Immature natural killer cell (primary cell): Measurements from ENCODE around the gene ZNF768. TPM values are rescaled to one million over a fixed set of nuclear protein-coding genes. Genes with fewer than 3 reads are reported as not detected.
"Not testable (repeated sequence)": the region's sequence is repeated elsewhere in the genome, so short reads cannot be mapped to it uniquely, and the experiment has no call there.

Experiments used
- DNase-seq, 3 donors: peaks; one replicate each; pipeline ENCODE4 v3.0.0; 2022; ENCODE audit warnings: mixed read lengths in 1 of 3
- H3K27ac Mint-ChIP-seq, 6 donors: one replicate each; pipeline ENCODE4 v1.8.0; 2020; ENCODE audit warnings: mixed read lengths in 6 of 6, mild to moderate bottlenecking in 5 of 6, inconsistent platforms in 4 of 6, moderate library complexity in 3 of 6
- H3K27me3 Mint-ChIP-seq, 3 donors: one replicate each; pipeline ENCODE4 v1.8.0; 2020 to 2021; ENCODE audit warnings: low read depth in 3 of 3, mild to moderate bottlenecking in 3 of 3, mixed read lengths in 3 of 3, moderate library complexity in 3 of 3, inconsistent platforms in 1 of 3
- H3K36me3 Mint-ChIP-seq, 3 donors: one replicate each; pipeline ENCODE4 v1.8.0; 2020; ENCODE audit warnings: mixed read lengths in 3 of 3, inconsistent platforms in 2 of 3, mild to moderate bottlenecking in 2 of 3
- H3K4me1 Mint-ChIP-seq, 2 donors: one replicate each; pipeline ENCODE4 v1.8.0; 2020; ENCODE audit warnings: inconsistent platforms in 2 of 2, mild to moderate bottlenecking in 2 of 2, mixed read lengths in 2 of 2, moderate library complexity in 1 of 2
- H3K4me3 Mint-ChIP-seq, 5 donors: one replicate each; pipeline ENCODE4 v1.8.0; 2020; ENCODE audit warnings: mild to moderate bottlenecking in 5 of 5, mixed read lengths in 5 of 5, inconsistent platforms in 3 of 5, moderate library complexity in 3 of 5
- H3K9me3 Mint-ChIP-seq, 6 donors: one replicate each; pipeline ENCODE4 v1.8.0; 2020; ENCODE audit warnings: mild to moderate bottlenecking in 6 of 6, mixed read lengths in 6 of 6, inconsistent platforms in 4 of 6, moderate library complexity in 3 of 6
- polyA plus RNA-seq, 3 donors: library from polyadenylated mRNA; unstranded; fragments of 300-500 nt; fragmentation: Illumina TruSeq; gene quantifications; one replicate each; pipeline ENCODE4 v1.2.3, GENCODE V29; 2021

ZNF768 gene
- polyA plus RNA-seq, 3 donors from 2014 or later, result 0.15 to 1.7 (median 1.3) TPM

DNA sequence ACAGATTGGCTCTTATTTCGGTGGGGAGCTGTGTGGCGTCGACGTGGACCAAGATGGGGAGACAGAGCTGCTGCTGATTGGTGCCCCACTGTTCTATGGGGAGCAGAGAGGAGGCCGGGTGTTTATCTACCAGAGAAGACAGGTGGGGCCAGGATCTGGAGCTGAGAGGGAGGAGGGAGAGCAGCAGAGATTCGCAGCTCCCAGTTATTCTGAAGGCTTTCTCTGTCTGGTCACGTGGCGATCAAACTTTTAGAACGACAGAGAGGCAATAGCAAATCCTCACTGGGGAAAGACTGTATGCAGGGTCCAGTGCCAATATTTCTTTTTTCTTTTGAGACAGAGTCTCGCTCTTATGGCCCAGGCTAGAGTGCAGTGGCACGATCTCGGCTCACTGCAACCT, 31.7 kb downstream of the ZNF768 start:
- Mint-ChIP-seq H3K27ac (peak overlapping the region in 3 of 6 donors; percentile 59 to 67 (median 62)), H3K36me3 (peaks cover 20 to 37% (median 26%) of the 10 kb centered on the region in 3 donors), H3K4me3 (no peak overlapping the region), H3K27me3 (peaks cover 0 to 3% (median 0%) of the 10 kb centered on the region in 3 donors), H3K4me1 (peaks cover 26 to 32% of the 10 kb centered on the region in 2 donors), H3K9me3 (no peaks in the 10 kb centered on the region)
- DNase-seq, result no peak

- peaks cover 29 to 34% of the 10 kb centered on the region in 2 donors for H3K4me1 Mint-ChIP-seq
- peaks cover 0 to 2% (median 0%) of the 10 kb centered on the region in 3 donors for H3K27me3 Mint-ChIP-seq
- H3K36me3 Mint-ChIP-seq, result peaks cover 26 to 39% (median 28%) of the 10 kb centered on the region in 3 donors
- DNase-seq, result no peak
- H3K9me3 Mint-ChIP-seq, result no peaks in the 10 kb centered on the region
- no peak overlapping the region for H3K4me3 Mint-ChIP-seq
- peak overlapping the region in 3 of 6 donors; percentile 56 to 62 (median 61) for H3K27ac Mint-ChIP-seq
Measured at GRCh38 chr16:30493941-30494488, 32.4 kb downstream of the ZNF768 start.

DNA sequence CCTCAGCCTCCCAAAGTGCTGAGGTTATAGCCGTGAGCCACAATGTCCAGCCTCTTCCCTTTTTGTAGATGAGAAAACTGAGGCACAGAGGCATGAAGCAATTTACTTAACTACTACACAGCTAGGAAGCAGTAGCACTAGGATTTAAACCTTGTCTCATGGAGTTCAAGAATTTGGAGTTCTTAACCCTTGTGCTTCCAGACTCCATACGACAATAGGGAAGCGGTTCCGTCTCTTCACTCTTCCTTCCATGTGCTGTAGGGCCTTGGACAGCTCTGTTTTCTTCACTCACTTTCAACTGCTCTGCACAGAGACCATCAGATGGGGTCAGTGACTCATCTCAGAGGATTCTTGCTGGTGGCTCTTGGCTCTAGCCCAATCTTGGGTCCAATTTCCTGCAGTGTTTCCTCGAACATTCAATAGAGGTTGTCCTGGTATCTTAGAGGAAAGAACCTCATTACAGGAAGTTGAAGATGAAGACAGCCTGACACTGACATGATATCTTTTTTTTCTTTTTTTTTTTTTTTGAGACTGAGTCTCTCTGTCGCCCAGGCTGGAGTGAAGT, 34.5 kb downstream of the ZNF768 start:
- peaks cover 0 to 2% (median 0%) of the 10 kb centered on the region in 3 donors for H3K27me3 Mint-ChIP-seq
- peaks cover 33 to 48% (median 36%) of the 10 kb centered on the region in 3 donors for H3K36me3 Mint-ChIP-seq
- DNase-seq, result no peak

DNA sequence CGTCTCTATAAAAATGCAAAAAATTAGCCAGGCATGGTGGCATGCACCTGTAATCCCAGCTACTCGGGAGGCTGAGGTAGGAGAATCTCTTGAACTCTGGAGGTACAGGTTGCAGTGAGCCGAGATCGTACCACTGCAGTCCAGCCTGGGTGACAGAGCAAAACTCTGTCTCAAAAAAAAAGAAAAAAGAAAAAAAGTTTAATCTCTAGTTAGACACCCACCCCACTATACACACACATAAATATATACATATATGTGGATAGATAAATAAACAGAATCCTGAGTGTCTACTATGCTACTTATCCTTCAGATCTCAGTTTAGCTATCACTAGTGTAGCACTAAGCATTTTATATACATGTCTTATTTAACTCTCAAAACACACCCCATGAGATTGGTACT, 35.1 kb downstream of the ZNF768 start:
- Mint-ChIP-seq H3K4me3 (no peak overlapping the region), H3K27ac (peak overlapping the region in 5 of 6 donors; percentile 9 to 90 (median 75)), H3K27me3 (peaks cover 0 to 4% (median 2%) of the 10 kb centered on the region in 3 donors)

More for the DNA sequence above, 34.5 kb downstream of the ZNF768 start:
- H3K4me1 Mint-ChIP-seq, result peaks cover 36% of the 10 kb centered on the region in 2 donors
- no peaks in the 10 kb centered on the region for H3K9me3 Mint-ChIP-seq
- peak overlapping the region; percentile 37 to 90 (median 69) for H3K27ac Mint-ChIP-seq
- H3K4me3 Mint-ChIP-seq, result peak overlapping the region in 1 of 5 donors; percentile 30

DNA sequence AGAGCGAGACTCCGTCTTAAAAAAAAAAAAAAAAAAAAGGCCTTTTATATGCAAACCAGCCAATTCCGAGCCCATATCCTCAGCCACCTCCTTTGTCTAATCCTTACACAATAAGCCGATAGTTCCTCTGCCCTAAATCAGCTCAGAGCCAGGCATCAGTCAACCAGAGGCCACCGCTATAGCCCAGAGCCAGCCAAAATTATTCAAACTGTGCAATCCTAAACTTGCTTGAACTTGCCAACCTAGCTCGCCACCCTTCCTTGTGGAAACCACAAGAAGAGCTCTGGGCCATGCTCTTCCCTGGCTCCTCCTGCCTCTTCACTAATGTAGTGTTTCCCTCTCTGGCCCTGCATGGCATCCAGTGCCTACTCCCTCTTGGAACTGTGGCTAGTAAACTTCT, 36.2 kb downstream of the ZNF768 start:
- no peak for DNase-seq
- no peaks in the 10 kb centered on the region for H3K9me3 Mint-ChIP-seq
- peaks cover 0 to 4% (median 2%) of the 10 kb centered on the region in 3 donors for H3K27me3 Mint-ChIP-seq
- H3K27ac Mint-ChIP-seq, result peak overlapping the region in 5 of 6 donors; percentile 45 to 90 (median 82)
- no peak overlapping the region for H3K4me3 Mint-ChIP-seq
- peaks cover 45 to 49% of the 10 kb centered on the region in 2 donors for H3K4me1 Mint-ChIP-seq
- H3K36me3 Mint-ChIP-seq, result peaks cover 35 to 52% (median 42%) of the 10 kb centered on the region in 3 donors

More for the DNA sequence above, 35.1 kb downstream of the ZNF768 start:
- Mint-ChIP-seq H3K4me1 (peaks cover 39 to 41% of the 10 kb centered on the region in 2 donors), H3K36me3 (peaks cover 37 to 50% (median 39%) of the 10 kb centered on the region in 3 donors), H3K9me3 (no peaks in the 10 kb centered on the region)
- no peak for DNase-seq

GRCh38 chr16:30488764-30489605, 37.4 kb downstream of the ZNF768 start:
- peaks cover 31 to 47% (median 35%) of the 10 kb centered on the region in 3 donors for H3K36me3 Mint-ChIP-seq
- H3K27me3 Mint-ChIP-seq, result peaks cover 0 to 4% (median 2%) of the 10 kb centered on the region in 3 donors
- H3K27ac Mint-ChIP-seq, result peak overlapping the region; percentile 42 to 88 (median 70)
- peak overlapping the region in 1 of 5 donors; percentile 14 for H3K4me3 Mint-ChIP-seq
- H3K4me1 Mint-ChIP-seq, result peaks cover 41 to 47% of the 10 kb centered on the region in 2 donors
- no peaks in the 10 kb centered on the region for H3K9me3 Mint-ChIP-seq
- DNase-seq, result no peak

DNA sequence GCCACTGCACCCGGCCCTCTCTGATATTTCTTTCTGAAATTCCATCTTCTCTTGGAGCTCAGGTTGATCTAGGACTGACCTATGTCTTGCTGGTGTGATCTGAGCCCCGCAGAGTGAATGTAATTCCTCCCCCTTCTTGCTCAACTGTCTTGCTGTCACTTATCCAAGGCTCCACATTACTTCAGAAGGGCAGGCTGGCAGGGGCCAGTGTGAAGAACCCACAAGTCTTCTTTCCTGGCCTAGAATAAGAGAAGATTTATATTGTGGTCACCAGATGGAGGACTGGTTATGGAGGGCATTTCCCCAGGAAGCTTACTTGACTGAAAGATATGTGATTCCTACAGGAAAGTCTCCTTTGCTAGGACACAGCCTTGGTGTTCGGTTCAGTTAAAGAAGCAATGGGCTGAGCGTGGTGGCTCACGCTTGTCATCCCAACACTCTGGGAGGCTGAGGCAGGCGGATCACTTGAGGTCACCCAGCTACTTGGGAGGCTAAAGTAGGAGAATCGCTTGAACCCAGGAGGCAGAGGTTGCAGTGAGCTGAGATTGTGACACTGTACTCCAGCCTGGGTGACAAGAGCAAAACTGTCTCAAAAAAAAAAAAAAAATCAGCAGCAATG, 40.4 kb downstream of the ZNF768 start:
- no peaks in the 10 kb centered on the region for H3K9me3 Mint-ChIP-seq
- H3K4me1 Mint-ChIP-seq, result peaks cover 45 to 61% of the 10 kb centered on the region in 2 donors
- peaks cover 0 to 4% (median 2%) of the 10 kb centered on the region in 3 donors for H3K27me3 Mint-ChIP-seq
- peaks cover 29 to 50% (median 31%) of the 10 kb centered on the region in 3 donors for H3K36me3 Mint-ChIP-seq
- H3K4me3 Mint-ChIP-seq, result peak overlapping the region in 1 of 5 donors; percentile 41
- DNase-seq, result no peak
- H3K27ac Mint-ChIP-seq, result peak overlapping the region in 5 of 6 donors; percentile 38 to 88 (median 72)

DNA sequence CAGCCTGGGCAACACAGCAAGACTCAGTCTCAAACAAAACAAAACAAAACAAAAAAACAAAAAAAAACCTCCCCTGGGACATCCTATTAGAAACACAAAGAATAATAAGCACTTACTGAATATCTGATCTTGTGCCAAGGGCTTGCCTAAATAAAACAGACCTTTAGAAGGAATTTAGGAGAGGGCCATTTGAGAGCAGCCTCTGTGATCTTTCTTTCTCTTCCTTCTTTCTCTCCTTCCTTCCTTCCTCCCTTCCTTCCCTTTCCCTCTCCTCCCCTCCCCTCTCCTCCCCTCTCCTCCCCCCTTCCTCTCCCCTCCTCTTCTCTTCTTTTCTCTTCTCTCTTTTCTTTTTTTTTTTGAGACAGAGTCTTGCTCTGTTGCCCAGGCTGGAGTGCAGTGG, 41.5 kb downstream of the ZNF768 start:
- H3K4me1 Mint-ChIP-seq, result peaks cover 47 to 64% of the 10 kb centered on the region in 2 donors

DNA sequence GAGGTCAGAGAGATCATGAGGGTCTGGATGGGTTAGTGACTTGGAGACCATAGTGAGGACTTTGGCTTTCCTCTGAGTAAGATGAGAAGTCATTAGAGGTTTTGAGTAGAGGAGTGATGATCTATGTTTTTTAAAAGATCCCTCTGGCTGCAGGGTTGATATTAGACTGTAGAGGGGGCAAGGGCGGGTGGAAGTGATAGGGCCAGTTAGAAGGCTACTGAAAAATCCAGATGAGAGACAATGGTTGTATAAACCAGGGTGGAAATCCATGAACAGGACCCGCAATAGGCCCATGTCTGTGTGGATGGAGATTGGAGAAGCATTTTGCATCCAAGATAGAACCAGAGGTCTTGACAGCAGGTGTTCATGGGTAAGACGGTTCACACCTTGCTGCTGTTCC, 44.0 kb downstream of the ZNF768 start:
- H3K4me3 Mint-ChIP-seq, result peak overlapping the region; percentile 7 to 67 (median 42)
- peak in 1 of 3 donors; percentile 24 for DNase-seq
- peaks cover 23 to 43% (median 25%) of the 10 kb centered on the region in 3 donors for H3K36me3 Mint-ChIP-seq
- H3K27me3 Mint-ChIP-seq, result peaks cover 2 to 4% (median 4%) of the 10 kb centered on the region in 3 donors
- peaks cover 56 to 68% of the 10 kb centered on the region in 2 donors for H3K4me1 Mint-ChIP-seq
- H3K9me3 Mint-ChIP-seq, result no peaks in the 10 kb centered on the region
- peak overlapping the region; percentile 67 to 95 (median 82) for H3K27ac Mint-ChIP-seq

More for the DNA sequence above, 41.5 kb downstream of the ZNF768 start:
- DNase-seq, result no peak
- peaks cover 28 to 51% (median 34%) of the 10 kb centered on the region in 3 donors for H3K36me3 Mint-ChIP-seq
- H3K4me3 Mint-ChIP-seq, result no peak overlapping the region
- peaks cover 0 to 4% (median 3%) of the 10 kb centered on the region in 3 donors for H3K27me3 Mint-ChIP-seq
- H3K9me3 Mint-ChIP-seq, result no peaks in the 10 kb centered on the region
- peak overlapping the region in 3 of 6 donors; percentile 53 to 79 (median 61) for H3K27ac Mint-ChIP-seq

DNA sequence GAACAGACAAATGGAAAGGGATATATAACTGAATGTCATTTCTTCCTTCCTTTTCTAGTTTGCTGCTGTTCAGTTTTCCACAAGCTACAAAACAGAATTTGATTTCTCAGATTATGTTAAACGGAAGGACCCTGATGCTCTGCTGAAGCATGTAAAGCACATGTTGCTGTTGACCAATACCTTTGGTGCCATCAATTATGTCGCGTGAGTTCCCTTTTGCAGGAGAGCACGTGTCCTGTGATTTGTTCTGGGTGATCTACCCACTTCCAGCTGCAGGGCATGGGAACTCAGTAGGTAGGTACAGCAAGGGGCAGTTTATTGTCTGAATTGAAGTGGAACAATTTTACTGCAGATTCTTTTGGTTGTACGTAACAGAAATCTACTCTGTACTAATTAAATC, 45.0 kb downstream of the ZNF768 start:
- peaks cover 0 to 6% (median 4%) of the 10 kb centered on the region in 3 donors for H3K27me3 Mint-ChIP-seq
- peaks cover 22 to 47% (median 27%) of the 10 kb centered on the region in 3 donors for H3K36me3 Mint-ChIP-seq
- H3K27ac Mint-ChIP-seq, result peak overlapping the region; percentile 27 to 91 (median 72)
- no peak overlapping the region for H3K4me3 Mint-ChIP-seq
- peaks cover 62 to 76% of the 10 kb centered on the region in 2 donors for H3K4me1 Mint-ChIP-seq
- no peaks in the 10 kb centered on the region for H3K9me3 Mint-ChIP-seq
- DNase-seq, result no peak

GRCh38 chr16:30478766-30479478, 47.4 kb downstream of the ZNF768 start:
- H3K4me3 Mint-ChIP-seq, result peak overlapping the region; percentile 0 to 63 (median 42)
- DNase-seq, result no peak
- peak overlapping the region; percentile 83 to 93 (median 88) for H3K27ac Mint-ChIP-seq
- peaks cover 33 to 54% (median 37%) of the 10 kb centered on the region in 3 donors for H3K36me3 Mint-ChIP-seq
- H3K9me3 Mint-ChIP-seq, result no peaks in the 10 kb centered on the region
- H3K4me1 Mint-ChIP-seq, result peaks cover 75 to 82% of the 10 kb centered on the region in 2 donors
- peaks cover 4 to 10% (median 5%) of the 10 kb centered on the region in 3 donors for H3K27me3 Mint-ChIP-seq

DNA sequence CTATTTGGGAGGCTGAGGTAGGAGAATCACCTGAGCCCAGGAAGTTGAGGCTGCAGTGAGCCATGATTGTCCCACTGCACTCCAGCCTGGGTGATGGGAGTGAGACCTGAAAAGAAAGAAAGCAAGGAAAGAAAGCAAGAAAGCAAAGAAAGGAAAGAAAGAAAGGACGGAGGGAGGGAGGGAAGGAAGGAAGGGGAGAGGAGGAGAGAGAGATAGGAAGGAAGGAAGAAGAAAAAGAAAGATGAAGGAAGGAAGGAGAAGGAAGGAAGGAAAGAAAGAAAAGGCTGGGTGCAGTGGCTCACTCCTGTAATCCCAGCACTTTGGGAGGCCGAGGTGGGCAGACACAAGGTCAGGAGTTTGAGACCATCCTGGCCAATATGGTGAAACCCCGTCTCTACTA, 48.6 kb downstream of the ZNF768 start:
- Mint-ChIP-seq H3K27ac (peak overlapping the region; percentile 85 to 95 (median 91)), H3K36me3 (peaks cover 42 to 54% (median 43%) of the 10 kb centered on the region in 3 donors), H3K27me3 (peaks cover 4 to 21% (median 16%) of the 10 kb centered on the region in 3 donors), H3K4me3 (peak overlapping the region in 4 of 5 donors; percentile 50 to 89 (median 62)), H3K4me1 (peaks cover 75 to 83% of the 10 kb centered on the region in 2 donors)
- H3K9me3 Mint-ChIP-seq, DNase-seq: not testable (repeated sequence)
